Measurements from ENCODE around the gene HENMT1. TPM values are rescaled to one million over a fixed set of nuclear protein-coding genes. Genes with fewer than 3 reads are reported as not detected.

Gene HENMT1
- total RNA-seq, 1 donor from 2014 or later, result 5.9 TPM

- H3K36me3 Mint-ChIP-seq (ENCODE audit: insufficient read depth), result no peaks in the 10 kb centered on the region
- DNase-seq (ENCODE audit: low spot score, unreplicated experiment), result no peak
- no peaks in the 10 kb centered on the region for H3K27me3 Mint-ChIP-seq
- H3K27ac Mint-ChIP-seq, result no peak overlapping the region
- peaks cover 14% of the 10 kb centered on the region for H3K4me1 Mint-ChIP-seq (ENCODE audit: low read depth)
- TF ChIP-seq CTCF (IDR thresholded peaks at IDR 0.05; ENCODE audit: unreplicated experiment), result no peak
- no peak overlapping the region for H3K4me3 Mint-ChIP-seq (ENCODE audit: low read depth)
- no peaks in the 10 kb centered on the region for H3K9me3 Mint-ChIP-seq (ENCODE audit: low read depth)
Observed at GRCh38 chr1:108601708-108602410, 59.0 kb downstream of the HENMT1 start.

GRCh38 chr1:108600504-108600903 is 60.4 kb downstream of the HENMT1 start:
- no peaks in the 10 kb centered on the region for H3K9me3 Mint-ChIP-seq (ENCODE audit: low read depth)

GRCh38 chr1:108598340-108598739 is 62.6 kb downstream of the HENMT1 start:
- peaks cover 18% of the 10 kb centered on the region for H3K4me1 Mint-ChIP-seq (ENCODE audit: low read depth)
- no peaks in the 10 kb centered on the region for H3K36me3 Mint-ChIP-seq (ENCODE audit: insufficient read depth)
- H3K27me3 Mint-ChIP-seq, result no peaks in the 10 kb centered on the region
- DNase-seq (ENCODE audit: low spot score, unreplicated experiment), result no peak
- no peak for TF ChIP-seq CTCF (IDR thresholded peaks at IDR 0.05; ENCODE audit: unreplicated experiment)
- H3K4me3 Mint-ChIP-seq (ENCODE audit: low read depth), result no peak overlapping the region
- H3K9me3 Mint-ChIP-seq (ENCODE audit: low read depth), result no peaks in the 10 kb centered on the region
- H3K27ac Mint-ChIP-seq, result no peak overlapping the region

More at GRCh38 chr1:108600504-108600903, 60.4 kb downstream of the HENMT1 start:
- DNase-seq (ENCODE audit: low spot score, unreplicated experiment), result no peak
- no peaks in the 10 kb centered on the region for H3K36me3 Mint-ChIP-seq (ENCODE audit: insufficient read depth)
- H3K27me3 Mint-ChIP-seq, result no peaks in the 10 kb centered on the region
- H3K4me3 Mint-ChIP-seq (ENCODE audit: low read depth), result no peak overlapping the region
- no peak for TF ChIP-seq CTCF (IDR thresholded peaks at IDR 0.05; ENCODE audit: unreplicated experiment)
- no peak overlapping the region for H3K27ac Mint-ChIP-seq
- peaks cover 18% of the 10 kb centered on the region for H3K4me1 Mint-ChIP-seq (ENCODE audit: low read depth)

Other genes starting within 250 kb of the HENMT1 start
- gene NBPF6, start 210.8 kb downstream of the HENMT1 start, total RNA-seq, result not detected in 2 replicates
- 6.8 and 7.8 TPM in 2 replicates for gene EEIG2, start 101.0 kb downstream of the HENMT1 start, total RNA-seq
- gene PRPF38B, start 31.2 kb upstream of the HENMT1 start, total RNA-seq, result 54.7 and 59.1 TPM in 2 replicates
- not detected in 2 replicates for gene FNDC7, start 51.8 kb upstream of the HENMT1 start, total RNA-seq
- 46.5 and 46.9 TPM in 2 replicates for gene STXBP3, start 85.6 kb upstream of the HENMT1 start, total RNA-seq
- not detected in 2 replicates for gene AKNAD1, start 196.0 kb upstream of the HENMT1 start, total RNA-seq
- 12.4 and 14.8 TPM in 2 replicates for gene GPSM2, start 215.9 kb upstream of the HENMT1 start, total RNA-seq